ENCODE measurements around the gene RAB11FIP3.

Gene RAB11FIP3

DNA sequence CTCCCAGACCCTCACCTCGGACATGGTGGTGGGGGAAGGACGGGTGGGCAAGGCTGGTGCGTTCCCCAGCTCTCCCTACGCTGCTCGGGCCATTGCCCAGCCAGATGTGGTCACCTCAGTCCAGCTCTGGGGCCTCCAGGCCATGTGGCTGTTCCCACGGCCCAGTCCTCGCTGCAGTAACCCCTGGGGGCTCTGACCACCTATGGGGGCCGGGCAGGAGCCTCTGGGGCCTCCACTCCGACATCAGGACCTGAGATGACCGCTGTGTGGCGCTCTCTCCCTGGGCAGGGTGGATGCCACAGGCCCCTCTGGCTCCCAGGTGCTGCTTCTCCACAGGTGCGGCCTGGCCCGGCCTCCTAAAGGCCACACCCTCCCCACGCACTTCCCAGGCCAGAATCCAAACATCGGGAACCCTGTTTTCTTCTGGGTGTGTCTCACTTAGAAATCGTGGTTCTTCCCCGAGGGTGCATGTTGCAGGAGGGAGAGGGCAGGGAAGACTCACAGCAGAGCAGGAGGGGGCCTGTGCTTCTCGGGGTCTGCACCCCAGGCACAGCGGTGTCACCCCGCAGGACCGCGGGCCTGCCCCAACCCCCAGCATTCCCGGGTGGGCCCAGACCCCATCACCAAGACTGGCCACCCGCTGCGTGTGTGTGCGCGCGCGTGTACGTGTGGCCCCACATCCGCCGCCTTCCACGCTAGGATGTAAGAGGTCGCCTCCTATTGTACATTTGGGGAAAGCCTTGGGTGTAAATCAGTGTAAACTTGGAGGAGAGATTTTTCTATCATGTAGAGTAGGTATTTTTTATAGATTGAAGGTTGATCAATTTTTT is 96.1 kb downstream of the RAB11FIP3 start:
- no peak for DNase-seq

DNA sequence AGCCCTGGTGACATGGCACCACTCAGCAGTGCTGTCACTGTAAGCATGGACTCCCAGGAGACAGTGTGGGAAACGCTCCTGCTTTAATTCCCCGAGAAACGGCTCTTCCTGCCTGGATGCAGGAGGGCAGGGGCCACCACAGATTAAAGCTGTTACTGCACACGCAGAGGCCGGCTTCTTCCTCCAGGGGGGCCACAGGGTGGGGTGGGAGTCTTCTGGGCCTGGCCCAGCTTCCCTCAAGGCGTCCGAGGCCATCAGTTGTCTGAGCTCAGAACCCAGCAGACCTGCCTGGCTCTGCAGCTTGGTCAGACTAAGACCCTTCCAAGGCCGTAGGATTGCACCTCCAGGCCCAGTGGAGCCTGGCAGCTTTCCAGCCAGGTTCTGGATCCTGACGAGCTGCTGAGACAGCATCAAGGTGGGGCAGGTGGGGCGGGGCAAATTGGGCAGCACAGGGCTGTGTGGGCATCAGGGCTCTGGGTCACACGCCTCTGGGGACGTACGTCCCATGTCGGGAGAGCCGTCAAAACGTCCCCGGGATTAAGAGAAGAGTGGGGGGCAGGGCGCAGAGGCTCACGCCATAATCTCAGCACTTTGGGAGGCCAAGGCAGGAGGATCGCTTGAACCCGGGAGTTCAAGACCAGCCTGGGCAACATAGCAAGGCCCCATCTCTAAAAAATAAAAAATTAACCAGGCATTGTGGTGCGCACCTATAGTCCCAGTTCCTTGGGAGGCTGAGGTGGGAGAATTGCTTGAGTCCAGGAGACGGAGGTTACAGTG is 97.1 kb downstream of the RAB11FIP3 start:
- DNase-seq = no peak

DNA sequence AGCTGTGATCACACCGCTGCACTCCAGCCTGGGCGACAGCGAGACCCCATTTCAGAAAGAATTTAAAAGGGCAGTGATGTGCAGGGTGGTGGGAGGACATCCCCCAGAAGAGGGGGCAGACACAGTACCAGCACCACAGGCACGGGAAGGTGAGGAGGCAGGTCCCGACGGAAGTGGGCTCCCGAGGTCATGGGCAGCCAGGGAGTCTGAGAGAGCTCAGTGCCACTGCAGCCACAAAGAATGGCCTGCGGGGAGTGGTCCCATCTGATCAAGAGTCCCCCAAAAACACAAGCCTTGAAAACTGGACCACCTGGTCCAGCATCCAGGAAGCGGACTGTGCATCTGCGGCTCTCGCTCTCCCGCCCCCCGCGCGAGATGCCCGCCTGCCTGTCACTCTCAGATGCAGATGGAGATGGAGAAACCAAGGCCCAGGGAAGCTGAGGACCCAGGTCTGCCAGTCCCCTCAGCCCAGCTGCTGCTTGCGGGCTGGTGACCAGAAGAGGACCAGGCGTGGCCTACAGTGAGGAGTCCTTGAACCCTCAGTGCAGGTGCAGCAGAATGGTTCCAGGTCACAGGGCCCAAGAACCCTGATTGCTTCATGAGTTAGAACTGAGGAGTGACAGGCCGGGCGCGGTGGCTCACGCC is 97.8 kb downstream of the RAB11FIP3 start:
- DNase-seq = no peak

- no peak for DNase-seq
These were observed 99.0 kb downstream of the RAB11FIP3 start for GRCh38 chr16:524274-525040.

GRCh38 chr16:525123-525519 is 99.7 kb downstream of the RAB11FIP3 start:
- peak; percentile 39 for DNase-seq

- peak; percentile 90 for DNase-seq
These were observed 100.2 kb downstream of the RAB11FIP3 start for GRCh38 chr16:525520-526180.

DNA sequence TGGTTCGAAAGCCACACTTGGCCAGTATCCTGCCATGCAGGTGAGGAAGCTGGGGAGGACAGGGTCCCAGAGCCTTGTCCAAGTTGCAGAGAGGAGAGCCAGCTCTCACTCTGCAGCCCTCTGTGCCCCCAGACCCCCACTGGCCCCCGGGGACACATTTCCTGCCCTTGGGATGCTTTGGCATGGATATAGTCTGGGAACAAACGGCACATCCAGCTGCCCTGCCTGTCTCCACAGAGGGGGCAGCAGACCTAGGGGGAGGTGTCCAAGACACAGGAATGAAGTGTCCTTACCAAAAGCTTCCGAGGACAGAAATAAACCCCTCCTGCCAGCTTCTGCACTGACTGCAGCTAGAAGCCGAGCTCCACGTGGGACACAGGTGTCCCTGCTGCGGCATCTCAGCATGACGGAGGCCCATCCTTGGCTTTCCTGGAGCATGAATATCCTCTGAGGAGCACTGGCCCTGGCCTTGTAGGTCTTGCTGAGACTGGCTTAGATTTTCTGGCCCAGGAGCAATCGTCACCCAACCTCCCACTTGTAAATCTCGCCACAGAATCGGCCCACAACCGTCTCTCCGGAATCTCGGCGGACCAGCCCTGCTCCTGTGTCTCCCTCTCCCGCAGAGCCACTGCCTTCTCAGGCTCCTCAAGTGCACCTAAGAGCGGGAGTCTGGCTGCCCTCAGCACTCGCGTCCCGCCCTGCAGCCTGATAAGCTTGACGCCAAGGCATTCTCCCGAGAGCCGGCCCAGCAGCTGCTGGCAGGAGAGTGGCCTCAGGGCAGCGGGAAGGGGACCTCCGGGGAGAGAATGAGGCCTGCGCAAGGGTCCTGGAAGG is 100.9 kb downstream of the RAB11FIP3 start:
- DNase-seq = peak; percentile 35

DNA sequence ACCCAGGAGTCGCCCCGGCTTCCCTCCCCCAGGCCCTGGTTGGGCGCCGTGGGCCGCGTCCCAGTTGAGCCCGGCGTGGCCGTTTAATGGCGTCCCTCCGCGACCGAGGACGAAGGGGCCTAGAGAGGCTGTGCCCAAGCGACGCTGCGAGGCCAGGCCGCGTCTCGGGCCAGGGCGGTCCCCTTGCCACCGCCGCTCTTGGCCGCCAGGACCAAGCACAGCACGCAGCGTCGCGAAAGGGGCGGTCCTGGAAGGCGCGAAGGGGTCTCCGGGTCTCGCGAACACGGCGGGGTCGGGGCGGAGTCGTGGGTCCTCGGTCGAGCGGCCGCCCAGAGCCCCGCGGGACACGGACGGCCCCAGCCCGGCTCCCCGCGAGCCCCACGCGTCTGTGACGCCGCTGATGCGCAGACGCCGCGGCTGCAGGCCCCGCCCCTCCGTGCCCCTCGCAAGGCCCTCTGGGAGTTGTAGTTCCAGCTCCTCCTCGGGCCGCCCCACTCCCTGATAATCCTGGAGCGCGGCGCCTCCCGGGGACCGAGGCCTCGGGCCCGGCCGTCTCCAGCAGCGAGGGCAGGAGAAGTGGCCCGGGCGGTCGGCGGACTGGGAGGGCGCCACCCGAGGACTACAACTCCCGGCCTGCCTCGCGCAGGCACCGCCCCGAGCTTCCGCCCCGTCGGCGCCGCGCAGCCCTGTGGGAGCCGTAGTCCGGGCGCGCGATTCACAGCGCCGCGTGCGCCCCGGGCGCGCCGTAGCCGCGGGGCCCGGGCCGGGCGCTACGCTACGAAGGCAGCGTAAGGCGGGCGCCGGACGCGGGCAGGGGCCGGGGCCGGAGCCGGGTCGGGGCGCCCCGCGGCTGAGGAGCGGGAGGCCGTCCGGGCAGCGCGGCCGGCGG is 101.8 kb downstream of the RAB11FIP3 start, which contains the start of gene CAPN15:
Gene CAPN15 (plus strand): TSS at position 698 of the 889 bp plus-strand sequence. CDS start 19,127 bp downstream, outside the sequence.
- DNase-seq = peak; percentile 86

DNA sequence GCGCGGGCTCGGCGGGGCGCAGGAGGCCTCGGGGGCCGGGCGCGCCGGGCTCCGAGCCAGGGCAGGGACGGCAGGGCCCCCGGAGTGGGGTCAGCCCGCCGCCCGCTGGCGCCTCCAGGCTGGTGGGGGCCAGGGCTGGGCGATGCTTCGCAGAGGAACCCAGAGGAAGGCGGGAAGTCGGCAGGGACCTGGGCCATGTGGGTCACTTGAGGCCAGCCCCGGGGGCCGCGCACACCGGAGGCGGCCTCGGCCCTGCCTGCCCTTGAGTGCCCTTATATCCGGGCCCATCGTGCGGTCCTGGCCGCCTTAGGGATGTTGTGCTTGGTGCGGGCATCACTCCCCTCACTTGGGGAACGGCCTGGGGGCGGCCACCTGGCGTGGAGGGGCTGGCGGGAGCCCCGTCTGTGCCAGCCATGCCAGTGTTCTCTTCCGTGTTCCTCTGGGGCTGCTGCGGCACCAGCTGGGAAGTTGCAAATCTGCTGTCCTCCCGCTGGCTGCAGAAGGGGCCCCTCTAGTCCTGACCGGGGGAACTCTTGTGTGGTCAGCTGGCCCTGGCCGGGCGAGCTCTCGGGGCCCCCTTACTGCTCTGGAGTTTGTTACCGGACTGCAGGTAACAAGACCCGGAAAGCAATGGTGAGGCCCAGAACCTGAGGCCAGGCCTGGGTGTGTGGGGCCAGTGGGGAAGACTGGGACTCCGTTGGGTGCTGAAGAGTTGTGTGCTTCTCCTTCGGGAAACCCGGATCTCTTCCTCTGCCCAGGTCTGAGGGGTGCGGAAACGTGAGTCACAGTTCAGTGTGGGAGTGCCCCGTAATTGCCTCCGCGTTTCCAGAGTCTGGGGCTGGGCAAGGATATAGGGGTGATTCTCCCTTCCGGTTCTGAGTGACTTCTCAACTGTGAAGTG is 102.9 kb downstream of the RAB11FIP3 start:
- DNase-seq = peak; percentile 54

- no peak for DNase-seq
These were observed 103.6 kb downstream of the RAB11FIP3 start for GRCh38 chr16:529012-529575.

DNA sequence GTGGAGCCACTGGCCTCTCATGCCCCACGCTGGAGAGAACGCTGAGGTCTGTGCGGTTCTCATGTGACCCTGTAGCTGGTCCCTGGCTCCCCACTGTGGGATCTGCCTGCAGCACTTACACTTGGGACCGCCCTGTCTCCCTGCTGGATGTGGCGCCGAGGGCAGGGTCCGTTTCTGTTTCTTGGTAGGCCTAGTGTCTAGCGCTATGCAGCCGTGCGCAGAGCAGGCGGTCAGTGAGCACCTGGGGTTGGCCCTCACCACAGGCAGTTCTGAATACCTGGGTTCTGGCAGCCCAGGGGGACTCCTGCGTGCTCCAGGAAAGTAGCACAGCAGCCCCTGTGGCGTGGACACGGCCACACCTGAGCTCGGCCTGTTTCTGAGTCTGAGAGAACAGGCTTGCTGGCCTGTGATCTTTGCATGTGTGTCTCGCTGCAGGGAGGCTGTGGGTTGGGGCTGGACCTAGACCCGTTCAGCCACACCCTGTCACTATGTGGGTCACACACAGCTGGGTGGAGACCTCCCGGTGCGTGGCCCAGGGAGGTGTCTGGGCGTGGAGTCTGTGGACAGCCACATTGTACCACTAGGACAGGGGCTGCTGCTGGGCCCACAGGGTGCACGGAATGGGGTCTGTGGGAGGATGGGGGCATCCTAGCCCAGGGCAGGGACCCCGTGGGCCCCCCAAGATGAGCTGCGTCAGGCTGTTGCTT is 104.8 kb downstream of the RAB11FIP3 start:
- DNase-seq = no peak

- DNase-seq = no peak
These were observed 106.2 kb downstream of the RAB11FIP3 start for GRCh38 chr16:531494-532125.

DNA sequence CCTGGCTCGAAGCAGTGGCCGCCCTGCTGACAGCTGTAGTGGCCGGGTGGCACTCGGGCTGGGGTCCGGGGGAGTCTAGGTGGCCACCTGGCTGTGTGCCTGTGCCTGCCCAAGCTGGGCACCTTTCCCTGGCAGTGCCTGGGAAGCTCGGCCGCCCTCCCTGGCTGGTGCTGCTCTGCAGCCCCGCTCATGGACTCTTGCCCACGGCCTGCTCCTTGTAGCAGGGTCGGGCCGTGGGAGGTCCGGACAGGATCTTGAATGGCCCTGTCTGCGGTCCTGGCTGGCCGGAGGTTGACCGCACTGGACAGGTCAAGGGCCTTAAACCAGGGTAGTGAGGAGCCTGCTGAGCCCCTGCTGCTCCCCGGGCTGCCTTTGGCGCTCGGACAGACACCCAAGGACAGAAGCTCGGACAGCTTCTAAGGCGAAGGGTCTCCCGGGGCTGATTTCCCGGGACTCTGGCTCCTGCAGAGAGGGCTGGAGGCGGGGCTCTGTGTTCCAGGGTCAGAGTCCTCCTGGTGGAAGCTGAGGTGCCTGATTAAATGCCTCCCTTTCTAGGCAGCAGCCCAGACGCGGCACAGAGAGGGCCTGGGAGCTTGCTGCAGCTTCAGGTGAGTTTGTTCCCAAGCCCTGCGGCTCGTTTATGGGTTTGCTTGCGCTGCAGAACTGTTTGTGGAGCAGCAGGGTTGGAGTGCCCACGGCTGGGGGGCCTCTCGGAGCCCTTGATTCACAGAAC is 108.1 kb downstream of the RAB11FIP3 start:
- no peak for DNase-seq

DNA sequence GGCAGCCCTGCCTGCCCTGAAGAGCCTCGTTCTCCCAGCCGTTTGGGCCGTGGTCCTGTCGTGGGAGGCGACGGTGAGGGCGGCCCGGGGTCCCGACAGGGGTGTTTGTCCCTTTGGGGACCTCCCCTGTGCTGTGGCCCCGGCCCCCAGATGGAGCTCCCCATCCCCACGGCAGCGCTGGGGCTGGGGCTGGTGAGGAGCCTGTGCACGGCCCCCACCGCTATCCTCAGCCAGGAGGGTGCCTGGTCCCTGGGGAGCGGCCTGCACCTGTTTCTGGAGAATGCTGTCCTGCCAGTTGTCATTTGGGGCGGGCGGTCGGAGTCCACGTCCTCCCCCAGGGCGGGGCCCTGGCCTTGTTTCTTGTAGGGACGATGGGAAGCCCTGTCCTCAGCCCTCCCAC is 108.7 kb downstream of the RAB11FIP3 start:
- DNase-seq = no peak

GRCh38 chr16:534856-535445 is 109.5 kb downstream of the RAB11FIP3 start:
- no peak for DNase-seq
